Middle frontal gyrus (tissue), 1 donor: Measurements from ENCODE around the gene LRCOL1.
"Not testable (repeated sequence)": the region's sequence is repeated elsewhere in the genome, so short reads cannot be mapped to it uniquely, and the experiment has no call there.

Experiments
- DNase-seq: peaks from one replicate; pipeline ENCODE4 v3.0.0-alpha.2; 2015; ENCODE audit warnings: low spot score; ENCODE audit errors: extremely low spot score

Gene LRCOL1

DNA sequence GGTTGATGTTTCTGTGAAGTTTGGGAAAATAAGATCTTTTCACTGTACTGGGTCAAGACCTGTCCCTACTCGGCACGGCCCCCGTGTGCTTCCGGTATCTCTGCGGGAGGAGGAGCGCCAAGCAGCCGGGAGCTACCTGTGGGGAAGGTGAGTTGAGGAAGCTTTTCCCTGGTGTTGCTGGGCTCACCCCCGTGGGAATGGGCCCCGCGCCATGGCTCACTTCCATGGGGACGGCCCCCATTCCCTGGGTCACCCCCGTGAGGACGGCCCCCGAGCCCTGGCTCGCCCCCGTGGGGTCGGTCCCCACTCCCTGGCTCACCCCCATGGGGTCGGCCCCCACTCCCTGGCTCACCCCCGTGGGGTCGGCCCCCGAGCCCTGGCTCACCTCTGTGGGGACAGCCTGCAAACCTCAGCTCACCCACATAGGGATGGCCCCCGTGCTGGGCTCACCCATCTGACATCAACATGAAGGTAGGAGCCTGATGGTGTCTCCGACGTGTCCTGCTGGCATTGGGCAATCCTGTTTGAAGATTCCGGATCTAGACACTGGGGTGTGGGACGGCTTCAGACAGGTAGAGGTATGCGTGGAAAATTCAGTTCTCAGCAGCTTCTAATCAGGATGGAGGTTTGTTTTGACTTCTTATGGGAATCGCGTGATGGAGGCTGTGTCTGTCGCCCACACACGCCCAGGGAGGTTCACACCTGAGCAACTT, 9.1 kb downstream of the LRCOL1 start:
- DNase-seq, result no peak

DNA sequence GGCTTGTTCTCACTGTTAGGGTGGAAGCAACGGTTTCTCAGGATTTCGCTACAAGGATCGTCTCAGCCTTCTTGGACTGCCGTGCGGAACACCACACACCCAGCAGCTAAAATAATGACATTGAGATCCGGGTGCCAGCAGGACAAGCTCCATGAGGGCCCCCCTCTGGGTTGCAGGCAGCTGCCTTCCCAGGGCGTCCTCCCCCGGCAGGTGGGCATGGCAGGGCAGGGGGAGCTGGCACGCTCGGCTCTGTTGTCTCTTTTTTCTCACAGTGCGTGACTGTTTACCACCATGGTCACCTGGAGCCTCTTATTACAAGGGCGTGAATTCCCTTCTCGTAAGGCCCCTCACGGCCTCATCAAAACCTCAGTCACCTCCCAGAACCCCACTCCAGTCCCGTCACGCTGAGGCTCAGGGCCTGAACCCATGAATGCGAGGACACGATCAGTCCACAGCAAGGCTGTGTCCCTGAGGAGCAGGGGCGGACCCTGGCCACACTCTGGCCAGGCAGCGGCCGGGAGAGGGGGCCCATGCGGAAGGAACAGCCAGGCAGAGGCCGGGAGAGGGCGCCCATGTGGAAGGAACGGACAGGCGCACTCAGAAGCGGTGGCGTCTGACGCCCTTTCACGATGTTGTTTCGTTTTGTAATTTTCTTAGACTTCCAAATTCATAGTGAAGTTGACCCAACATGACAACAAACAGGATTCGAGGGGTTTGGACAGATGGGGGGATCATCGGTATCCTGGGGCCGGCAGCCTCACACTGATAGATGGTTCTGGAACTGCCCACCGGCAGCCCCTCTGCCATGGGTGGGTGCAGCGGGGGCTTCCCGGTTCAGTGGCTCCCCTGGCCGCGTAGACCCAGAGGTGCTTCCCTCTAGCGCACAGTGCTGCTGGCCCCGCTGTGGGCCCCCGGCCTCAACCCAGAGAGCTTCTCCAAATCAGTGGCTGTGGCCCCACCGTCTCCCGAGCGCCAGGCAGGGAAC, 10.0 kb downstream of the LRCOL1 start:
- no peak for DNase-seq

DNA sequence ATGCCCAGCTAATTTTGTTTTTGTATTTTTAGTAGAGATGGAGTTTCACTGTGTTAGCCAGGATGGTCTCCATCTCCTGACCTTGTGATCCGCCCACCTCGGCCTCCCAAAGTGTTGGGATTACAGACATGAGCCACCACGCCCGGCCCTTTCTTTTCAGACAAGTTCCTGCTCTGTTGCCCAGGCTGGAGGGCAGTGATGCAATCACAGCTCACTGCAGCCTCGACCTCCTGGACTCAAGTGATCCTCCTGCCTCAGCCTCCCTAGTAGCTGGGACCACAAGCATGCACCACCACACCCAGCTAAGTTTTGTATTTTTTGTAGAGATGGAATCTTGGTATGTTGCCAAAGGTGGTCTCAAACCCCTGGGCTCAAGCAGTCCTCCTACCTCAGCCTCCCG, 10.9 kb downstream of the LRCOL1 start:
- not testable (repeated sequence) for DNase-seq

DNA sequence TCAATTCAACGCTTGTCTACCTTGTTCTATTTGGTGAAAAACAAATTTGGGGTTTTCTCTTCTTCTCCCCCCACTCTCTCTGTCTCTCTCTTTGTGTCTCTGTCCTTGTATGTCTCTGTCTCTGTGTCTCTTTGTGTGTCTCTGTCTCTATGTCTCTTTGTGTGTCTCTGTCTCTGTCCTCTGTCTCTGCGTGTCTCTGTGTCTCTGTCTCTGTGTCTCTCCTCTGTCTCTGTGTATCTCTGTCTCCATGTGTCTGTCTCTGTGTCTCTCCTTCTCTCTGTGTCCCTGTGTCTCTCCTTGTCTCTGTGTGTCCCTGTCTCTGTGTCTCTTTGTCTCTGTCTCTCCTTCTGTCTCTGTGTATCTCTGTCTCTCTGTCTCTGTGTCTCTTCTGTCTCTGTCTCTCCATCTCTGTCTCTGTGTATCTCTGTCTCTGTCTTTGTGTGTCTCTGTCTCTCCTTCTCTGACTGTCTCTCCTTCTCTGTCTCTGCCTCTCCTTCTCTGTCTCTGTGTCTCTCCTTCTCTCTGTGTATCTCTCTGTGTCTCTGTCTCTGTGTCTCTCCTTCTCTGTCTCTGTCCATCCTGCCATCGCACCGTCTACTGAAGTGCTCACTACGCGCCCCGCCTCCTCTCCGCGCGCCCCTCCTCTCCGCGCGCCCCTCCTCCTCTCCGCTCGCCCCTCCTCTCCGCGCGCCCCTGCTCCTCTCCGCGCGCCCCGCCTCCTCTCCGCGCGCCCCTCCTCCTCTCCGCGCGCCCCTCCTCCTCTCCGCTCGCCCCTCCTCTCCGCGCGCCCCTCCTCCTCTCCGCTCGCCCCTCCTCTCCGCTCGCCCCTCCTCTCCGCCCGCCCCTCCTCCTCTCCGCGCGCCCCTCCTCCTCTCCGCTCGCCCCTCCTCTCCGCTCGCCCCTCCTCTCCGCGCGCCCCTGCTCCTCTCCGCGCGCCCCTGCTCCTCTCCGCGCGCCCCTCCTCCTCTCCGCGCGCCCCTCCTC, 12.8 kb downstream of the LRCOL1 start:
- no peak for DNase-seq

DNA sequence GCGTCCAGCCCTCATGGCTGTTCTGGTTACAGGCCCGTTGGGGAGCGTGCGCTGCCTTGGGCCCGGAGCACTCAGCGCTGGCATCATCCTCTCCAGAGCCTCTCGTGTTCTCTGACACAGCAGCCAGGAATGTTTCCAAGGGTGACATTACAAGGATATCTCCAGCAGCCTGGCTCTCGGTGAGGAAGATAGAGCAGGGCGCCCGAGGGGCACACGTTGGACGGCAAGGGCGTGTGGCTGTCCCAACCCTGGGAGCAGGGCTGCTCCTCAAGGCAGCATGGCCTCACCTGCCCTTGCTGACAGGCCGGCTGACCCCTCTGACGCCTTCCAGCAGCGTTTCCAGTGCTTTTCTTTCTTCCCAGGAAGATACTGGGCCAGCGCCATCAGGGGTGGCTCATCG, 14.4 kb downstream of the LRCOL1 start:
- no peak for DNase-seq

DNA sequence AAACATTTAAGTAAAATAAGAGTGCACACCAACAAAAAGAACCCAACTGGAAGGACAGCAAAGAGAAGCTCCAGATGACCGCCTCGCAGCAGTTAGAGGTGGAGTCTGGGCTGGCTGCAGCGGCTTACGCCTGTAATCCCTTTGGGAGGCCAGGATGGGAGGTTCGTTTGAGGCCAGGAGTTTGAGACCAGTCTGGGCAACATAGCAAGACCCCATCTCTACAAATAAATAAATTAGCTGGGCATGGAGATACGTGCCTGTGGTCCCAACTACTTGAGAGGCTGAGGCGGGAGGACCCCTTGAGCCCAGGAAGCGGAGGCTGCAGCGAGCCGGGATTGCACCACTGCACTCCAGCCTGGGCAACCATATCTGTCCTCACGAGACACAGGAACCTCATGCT, 15.2 kb downstream of the LRCOL1 start:
- DNase-seq, result no peak

DNA sequence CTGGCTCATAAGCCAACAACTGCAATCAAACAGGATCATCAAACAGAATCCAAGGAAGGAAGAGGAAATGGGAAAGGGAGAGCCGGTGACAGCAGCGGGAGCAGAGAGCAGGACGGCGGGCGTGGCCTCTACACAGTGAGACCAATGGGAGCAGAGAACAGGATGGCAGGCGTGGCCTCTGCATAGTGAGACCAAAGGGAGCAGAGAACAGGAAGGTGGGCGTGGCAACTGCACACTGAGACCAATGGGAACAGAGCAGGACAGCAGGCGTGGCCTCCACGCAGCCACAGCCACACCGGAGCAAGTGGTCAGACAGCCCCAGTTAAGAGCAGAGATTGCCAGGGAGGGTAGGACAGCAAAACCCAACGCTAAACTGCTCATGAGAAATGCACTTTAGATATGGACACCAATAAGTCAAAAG, 16.4 kb downstream of the LRCOL1 start:
- DNase-seq, result peak; percentile 80

DNA sequence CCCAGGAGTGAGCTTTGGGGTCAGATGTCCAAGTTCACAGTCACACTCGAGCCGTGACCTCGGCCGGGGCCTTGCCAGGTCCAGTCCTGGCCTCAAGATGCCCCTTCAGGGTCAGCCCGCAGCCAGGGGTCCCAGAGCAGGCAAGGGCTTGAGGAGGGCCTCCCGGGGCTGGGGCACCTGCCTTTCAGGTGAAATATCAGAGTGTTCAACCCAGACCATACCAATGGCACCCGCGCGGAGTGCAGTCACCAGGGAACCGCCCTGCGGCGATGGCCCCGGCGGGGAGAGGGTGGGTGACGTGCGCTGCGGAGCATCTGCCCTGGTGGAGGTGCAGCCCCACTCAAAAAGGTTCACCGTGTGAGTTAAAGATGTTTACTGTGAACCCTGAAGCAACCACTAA, 16.9 kb downstream of the LRCOL1 start:
- no peak for DNase-seq

DNA sequence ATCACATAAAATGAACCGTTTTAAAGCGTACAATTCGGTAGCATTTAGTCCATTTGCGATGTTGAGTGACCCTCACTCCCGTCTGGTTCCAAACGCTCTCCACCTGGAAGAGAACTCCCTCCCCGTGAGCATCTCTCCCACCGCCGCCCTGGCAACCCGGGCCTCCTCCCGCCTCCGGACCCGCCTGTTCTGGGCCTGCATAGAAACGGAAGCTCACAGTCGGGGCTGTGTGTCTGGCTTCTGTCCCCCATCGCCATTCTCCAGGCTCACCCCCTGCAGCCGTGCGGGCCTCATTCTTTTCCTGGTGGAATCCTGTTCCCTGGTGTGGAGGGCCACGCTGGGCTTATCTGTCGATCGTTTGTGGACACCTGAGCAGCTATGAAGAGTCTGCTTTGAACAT, 17.3 kb downstream of the LRCOL1 start:
- DNase-seq, result no peak

DNA sequence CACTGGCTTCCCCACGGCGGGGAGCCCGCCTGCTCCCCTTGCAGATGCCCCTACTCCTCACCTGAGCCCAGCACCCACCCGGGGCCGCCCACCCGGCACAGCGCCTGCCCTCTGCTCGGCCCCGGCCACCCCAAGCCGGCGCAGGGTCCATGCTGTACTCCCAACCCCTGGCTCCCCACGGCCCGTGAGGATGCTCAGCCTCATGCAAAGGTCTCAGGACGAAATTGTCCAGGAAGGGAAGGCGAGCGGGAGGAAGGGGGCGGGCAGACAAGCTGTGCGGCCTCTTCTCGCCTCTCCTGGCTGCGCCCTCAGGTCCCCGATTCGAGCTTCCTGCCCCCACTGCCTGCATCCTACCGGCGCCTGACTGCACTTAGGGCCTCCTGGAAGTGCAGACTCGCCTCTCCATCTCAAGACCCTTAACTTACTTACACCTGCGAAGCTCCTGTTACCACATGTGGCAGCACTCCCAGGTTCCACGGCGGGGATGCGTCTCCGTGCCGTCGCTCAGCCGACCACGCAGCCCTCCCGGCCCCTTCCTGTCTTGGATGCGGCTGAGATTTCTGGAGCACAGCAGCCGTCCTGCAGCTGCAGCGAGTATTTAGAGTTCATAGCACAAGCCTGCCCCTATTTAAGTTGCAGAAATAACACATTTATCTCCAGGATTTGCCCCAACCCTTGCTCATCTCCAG, 18.0 kb downstream of the LRCOL1 start:
- no peak for DNase-seq

DNA sequence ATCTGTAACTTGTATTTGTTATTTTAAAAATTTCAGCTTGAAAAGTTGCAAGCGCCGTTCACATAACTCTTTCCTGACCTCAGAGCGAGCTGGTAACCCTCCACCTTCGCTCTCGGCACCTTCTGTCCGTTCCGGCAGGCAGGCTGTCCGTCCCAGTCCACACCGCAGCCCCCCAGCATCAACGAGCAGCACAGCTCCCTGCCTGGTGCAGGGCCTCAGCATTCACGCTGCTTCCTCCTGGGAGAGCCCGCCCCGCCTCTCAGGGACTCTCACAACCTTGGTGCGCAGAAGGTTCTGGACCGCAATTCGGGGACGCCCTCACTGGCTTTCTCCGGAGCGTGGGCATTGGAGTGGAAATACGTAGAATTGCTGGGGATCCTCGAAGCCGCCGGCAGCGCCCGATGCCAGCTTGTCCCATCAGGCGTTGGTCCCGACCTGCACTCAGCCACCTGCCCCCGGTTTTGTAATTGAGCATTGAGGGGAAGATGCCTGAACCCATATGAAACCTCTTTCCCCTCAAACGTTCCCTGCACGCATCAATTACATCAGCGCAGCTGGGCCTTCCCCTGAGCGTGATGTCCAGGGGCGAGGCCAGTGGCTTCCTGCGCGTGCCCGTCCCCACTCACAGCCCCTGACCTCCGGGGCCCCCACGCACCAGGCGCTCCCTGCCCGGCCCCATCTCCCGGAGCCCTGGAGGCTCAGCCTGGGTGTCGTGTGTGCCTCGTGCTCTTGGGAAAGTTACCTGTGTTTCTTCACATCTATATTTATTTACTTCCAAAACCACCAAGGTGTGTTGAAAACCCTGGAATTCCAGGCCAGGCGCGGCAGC, 19.1 kb downstream of the LRCOL1 start:
- no peak for DNase-seq

DNA sequence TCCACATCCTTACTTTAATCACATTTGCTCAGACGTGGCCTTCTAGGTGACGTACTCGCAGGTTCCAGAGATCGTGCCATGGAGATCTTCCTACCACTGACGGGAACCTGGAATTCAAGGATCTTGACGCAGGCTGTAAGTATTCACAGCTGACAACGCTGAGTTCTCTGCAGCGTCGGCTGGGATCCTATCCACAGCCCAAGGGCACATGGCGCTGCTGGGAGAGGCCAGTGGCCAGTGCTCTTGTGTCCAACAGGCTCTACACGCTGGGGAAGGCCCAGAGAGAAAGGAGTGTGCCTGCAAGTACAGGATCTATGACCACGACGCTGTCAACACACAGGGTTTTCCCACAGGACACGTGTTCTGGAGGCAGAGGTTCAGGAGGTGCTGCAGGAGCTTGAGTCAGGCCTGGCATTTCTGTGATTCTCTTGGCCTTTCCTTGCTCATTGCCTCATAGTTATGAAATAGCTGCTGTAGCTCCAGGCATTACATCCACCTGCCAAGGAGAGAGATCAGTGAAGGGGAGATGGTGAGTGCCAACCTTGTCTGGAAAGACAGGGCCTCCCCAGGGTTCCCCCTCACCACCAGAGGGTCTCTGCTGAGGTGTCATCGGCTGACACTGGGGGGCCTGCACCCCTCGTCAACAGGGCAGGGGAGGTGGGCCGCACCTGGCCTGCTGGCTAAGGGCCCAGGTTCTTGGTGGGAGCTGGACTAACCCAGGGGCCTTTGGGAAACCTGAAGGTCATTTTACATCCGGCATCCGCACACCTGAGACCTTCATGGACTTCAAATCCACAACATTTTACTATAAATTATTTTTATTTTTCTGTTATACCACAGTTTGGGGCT, 21.3 kb downstream of the LRCOL1 start:
- DNase-seq, result no peak

DNA sequence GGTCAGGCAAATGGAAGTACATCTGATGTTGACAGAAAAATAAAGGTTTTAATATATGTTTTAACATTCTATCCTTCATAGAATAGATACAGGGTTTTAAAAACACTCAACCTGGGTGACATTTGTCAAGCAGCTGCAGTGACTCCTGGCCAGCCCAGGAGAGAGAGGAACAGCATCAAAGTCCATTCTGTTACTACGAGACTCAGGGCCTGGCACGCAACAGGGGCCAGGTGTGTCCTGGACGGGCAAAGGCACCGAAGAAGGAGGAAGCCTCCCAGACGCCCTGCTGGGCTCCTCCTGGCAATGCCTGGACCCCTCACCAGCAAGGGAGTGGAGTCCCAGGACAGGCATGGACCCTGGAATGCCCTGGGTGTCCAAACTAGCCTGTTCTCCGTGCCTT, 22.1 kb downstream of the LRCOL1 start:
- no peak for DNase-seq

DNA sequence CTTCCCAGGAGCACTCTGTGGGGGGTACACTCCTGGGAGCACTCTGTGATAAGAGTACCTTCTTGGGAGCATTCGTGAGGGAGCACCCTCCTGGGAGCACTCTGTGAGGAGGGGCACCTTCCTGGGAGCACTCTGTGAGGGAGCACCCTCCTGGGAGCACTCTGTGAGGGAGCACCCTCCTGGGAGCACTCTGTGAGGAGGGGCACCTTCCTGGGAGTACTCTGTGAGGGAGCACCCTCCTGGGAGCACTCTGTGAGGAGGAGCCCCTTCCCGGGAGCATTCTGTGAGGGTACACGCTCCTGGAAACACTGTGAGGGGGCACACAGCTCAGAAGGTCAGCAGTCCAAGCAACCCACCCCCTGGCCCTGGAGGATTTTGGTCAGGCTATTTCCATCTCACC, 22.6 kb downstream of the LRCOL1 start:
- no peak for DNase-seq

DNA sequence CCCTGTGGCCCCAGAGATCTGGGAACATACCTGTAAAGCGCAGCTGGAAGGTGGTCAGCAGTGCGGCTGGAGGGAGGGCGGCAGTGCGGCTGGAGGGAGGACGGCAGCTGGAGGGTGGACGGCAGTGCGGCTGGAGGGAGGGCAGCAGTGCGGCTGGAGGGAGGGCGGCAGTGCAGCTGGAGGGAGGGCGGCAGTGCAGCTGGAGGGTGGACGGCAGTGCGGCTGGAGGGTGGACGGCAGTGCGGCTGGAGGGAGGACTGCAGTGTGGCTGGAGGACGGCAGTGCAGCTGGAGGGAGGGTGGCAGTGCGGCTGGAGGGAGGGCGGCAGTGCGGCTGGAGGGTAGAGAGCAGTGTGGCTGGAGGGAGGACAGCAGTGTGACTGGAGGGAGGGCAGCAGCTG, 23.5 kb downstream of the LRCOL1 start:
- no peak for DNase-seq

DNA sequence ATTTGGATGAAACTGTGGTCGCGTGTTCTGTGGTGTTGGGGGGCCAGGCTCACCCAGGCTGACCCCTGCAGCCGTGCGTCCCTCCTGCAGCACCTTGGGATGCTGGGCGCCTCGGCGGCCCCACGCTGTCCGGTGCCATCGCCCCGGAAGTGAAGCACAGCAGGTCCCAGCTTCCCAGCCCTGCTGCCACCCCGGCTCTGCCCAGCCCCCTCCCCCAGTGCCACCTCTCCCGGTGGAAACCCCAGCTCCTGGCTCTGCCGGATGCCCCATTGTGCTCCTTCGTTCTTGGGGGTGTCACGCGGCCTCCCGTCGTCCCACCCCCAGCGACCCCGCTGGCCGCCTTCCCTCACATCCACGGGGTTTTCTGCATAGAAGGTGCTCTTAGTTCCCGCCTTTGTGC, 25.2 kb downstream of the LRCOL1 start:
- DNase-seq, result no peak

DNA sequence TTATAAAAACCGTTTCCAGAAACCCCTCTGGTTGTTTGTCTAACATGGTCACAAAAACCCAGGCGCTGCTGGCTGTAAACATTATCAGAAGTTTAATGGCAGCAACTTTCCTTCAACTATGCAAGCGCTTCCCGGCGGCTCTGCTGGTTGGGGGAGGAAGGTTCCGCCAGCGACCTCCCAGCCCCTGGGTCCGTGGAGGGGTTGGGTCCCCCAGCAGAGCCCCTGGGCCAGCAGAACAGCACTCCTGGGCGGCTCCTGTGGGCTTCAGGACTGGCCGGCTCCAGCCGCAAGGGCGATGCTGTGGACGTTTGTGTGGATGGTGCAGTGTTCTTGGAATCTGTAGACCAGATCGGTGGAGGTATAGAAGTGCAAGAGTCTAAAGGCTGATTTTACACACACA, 26.0 kb downstream of the LRCOL1 start:
- no peak for DNase-seq

DNA sequence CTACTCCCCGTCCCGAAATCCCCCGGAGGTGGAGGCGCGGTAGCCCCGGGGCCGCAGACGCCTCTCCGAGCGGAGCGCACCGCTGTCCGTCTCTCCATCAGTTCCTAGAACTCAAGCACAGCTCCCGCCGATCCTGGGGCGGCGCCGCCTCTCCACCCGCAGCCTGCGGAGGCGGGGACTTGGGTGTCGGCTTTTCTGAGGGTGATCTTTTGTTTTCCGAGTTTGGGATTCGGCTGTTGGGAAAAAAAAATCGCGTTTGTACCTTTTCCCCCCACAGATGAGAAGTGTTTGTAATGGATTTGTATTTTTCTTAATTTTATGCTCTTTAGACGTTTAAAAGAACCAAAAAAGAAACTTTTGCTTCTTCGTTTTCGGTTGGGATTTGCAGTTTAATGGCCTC, 26.6 kb downstream of the LRCOL1 start:
- no peak for DNase-seq

DNA sequence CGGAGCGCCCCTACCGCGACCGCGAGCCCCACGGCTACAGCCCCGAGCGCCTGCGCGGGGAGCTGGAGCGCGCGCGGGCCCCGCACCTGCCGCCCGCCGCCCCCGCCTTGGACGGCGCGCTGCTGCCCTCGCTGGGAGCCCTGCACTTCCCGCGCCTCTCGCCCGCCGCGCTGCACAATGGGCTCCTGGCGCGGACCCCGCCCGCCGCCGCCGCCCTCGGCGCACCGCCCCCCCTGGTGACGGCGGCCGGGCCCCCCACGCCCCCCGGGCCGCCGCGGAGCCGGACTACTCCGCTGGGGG, 27.0 kb downstream of the LRCOL1 start:
- no peak for DNase-seq
